ENCODE data around the gene HEPN1.

The HEPN1 gene

GRCh38 chr11:124899383-124900145, 19.5 kb upstream of the HEPN1 start:
- DNase-seq (ENCODE audit: low read depth): no peak

DNA sequence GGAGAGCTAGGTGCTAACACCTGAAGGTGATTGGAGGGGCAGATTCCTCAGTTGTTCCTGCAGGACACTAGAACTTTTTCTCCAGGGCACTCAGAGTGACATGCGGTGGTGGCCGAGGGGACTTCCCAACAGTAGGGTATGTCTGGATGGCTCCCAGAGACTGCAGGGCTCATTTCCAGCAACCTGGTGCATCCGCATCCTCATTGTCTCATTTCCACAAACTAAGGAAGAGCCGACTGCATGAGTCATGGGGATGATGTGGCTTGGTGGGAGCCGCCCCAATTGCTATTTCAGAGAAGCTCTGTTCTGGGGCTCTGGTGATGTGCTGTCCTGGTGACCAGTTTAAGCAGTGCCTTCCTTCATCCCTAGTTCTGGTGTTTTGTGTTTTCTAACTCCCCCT, 18.6 kb upstream of the HEPN1 start:
- peak; percentile 85 for DNase-seq (ENCODE audit: low read depth)

GRCh38 chr11:124902616-124903015, 16.4 kb upstream of the HEPN1 start:
- no peak for DNase-seq (ENCODE audit: low read depth)

- no peak for DNase-seq (ENCODE audit: low read depth)
These were observed 3.3 kb upstream of the HEPN1 start for GRCh38 chr11:124915541-124916369.

- DNase-seq (ENCODE audit: low read depth): no peak
These were observed 2.7 kb upstream of the HEPN1 start for GRCh38 chr11:124916370-124916710.

DNA sequence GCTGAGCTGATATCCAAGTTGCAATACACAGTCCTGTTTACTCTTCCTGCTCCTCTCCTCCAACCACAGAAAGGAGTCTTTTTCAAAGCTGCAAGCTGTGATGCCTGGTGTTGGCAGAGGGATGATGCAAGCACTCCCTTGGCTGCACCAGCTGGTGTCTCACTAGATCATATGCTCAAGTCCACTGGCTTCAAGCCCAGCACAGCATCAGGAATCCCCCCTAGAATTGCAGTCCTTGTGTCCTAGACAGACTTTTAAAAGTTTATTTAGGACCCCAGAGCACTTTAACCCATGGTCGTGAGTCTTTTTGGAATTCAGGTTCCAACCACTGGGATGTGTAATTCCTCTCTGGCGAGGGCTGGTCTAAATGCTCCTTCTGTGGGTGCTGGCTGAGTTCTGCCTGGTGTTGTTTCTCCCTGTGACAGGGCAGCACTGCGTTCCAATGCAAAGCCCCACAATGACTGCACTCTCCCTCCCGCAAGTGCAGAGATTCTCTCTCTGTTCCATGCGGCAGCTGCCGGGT, 1.9 kb upstream of the HEPN1 start:
- DNase-seq (ENCODE audit: low read depth): no peak

- DNase-seq (ENCODE audit: low read depth): no peak
These were observed 848 bp downstream of the HEPN1 start for GRCh38 chr11:124919898-124920297.

DNA sequence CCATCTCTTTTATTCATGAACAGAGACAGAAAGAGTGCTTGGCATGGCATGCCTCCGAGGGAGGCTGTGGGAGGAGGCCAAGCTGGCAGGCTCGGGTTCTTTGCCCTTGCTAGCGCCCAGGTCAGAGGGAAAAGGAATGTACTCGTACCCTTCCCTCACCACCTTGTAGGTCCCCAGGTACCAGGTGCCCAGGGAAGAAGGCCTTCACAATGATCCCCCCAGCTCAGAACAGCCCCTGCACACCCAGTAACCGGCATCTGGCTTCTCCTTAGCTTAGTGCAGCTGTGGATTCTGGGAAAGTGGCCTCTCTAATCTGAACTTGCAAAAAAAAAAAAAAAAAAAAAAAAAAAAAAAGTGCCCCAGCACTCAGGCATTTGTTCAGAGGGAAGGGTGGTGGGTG, 1.3 kb downstream of the HEPN1 start:
- DNase-seq (ENCODE audit: low read depth): no peak

GRCh38 chr11:124920870-124921609, 2.0 kb downstream of the HEPN1 start:
- no peak for DNase-seq (ENCODE audit: low read depth)

DNA sequence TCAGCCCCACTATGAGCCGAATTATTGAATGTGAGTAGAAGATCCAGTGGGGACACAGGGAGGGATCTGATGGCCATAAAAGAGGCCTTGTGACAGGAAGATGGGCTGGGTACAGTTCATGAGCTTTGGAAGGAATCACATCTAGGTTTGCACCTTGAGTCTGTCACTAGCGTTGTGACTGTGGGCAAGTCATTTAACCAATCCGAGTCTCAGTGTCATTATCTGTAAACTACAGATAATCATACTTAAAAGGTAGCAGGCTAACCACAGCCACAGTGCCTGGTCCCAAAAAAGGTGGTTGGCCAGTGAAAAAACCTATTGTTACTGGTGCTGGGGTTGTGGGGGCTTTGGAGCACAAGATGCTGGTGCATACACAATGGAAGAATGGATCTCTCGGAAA, 3.8 kb downstream of the HEPN1 start:
- no peak for DNase-seq (ENCODE audit: low read depth)

DNA sequence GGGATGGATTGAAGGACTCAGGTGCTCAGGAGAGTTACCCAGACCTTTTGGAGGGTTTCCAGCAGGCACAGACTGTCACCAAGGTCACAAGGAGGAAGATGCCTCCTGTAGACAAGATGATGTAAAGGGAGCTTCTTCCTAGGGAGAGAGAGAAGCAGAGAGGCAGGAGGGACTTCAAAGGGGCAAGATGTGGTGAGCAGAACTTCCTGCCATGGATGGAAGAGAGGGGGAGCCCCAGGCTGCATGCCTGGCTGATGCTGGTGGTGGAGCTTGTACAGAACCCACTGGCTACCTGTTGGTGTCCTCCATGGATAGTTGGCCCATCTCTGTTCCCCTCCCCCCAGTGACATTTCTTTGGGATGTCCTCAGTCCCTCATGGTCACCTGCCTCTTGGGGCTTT, 4.2 kb downstream of the HEPN1 start:
- DNase-seq (ENCODE audit: low read depth): no peak

DNA sequence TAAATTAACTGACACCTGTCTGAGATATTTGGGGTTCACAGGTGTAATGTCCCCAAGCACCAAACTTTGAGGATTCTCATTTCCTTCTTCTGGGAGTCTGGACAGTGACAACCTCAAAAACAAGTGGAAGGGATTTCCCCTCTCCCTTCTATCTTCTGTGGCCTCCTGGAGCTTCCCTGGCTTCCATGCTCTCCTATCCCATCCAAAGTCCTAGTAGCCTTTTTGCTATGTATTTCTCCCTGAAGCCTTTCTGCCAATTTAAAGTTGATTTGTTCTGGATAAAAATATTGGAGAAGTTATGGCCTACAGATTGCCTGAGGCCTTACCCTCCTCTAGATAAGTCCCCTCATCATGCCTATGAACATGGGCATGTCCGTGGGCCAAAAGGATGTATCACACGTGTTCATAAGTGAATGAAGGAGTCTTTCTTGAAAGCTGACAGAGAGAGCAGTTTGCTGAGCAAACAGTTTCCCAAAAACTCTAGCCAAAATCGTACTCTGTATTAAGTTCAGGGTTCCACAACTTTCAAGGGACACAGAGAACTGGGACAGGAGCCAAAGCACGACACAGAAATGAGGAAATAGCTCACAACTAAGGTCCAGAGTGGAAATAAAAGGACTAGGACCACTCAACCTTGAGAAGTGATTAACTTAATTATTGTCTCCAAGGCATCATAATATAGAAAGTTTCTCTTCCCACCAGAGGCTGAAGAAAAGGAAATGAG, 10.1 kb downstream of the HEPN1 start:
- no peak for DNase-seq (ENCODE audit: low read depth)

DNA sequence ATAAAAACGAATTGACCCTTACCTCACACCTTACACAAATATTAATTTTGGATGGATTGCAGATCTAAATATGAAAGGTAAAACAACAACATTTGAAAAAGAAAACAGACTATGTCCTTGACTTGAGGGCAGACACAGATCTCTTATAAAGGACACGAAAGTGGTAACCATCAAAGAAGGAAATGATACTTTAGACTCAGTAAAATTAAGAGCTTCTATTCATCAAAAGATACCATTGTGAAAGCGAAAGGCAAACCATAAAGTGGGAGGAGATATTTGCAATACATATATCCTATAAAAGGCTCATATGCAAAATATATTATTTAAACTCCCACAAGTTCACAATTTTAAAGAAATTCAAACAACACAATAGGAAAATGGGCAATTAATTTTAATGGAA, 11.7 kb downstream of the HEPN1 start:
- DNase-seq (ENCODE audit: low read depth): no peak

- peak; percentile 88 for DNase-seq (ENCODE audit: low read depth)
These were observed 16.0 kb downstream of the HEPN1 start for GRCh38 chr11:124934862-124935547.

DNA sequence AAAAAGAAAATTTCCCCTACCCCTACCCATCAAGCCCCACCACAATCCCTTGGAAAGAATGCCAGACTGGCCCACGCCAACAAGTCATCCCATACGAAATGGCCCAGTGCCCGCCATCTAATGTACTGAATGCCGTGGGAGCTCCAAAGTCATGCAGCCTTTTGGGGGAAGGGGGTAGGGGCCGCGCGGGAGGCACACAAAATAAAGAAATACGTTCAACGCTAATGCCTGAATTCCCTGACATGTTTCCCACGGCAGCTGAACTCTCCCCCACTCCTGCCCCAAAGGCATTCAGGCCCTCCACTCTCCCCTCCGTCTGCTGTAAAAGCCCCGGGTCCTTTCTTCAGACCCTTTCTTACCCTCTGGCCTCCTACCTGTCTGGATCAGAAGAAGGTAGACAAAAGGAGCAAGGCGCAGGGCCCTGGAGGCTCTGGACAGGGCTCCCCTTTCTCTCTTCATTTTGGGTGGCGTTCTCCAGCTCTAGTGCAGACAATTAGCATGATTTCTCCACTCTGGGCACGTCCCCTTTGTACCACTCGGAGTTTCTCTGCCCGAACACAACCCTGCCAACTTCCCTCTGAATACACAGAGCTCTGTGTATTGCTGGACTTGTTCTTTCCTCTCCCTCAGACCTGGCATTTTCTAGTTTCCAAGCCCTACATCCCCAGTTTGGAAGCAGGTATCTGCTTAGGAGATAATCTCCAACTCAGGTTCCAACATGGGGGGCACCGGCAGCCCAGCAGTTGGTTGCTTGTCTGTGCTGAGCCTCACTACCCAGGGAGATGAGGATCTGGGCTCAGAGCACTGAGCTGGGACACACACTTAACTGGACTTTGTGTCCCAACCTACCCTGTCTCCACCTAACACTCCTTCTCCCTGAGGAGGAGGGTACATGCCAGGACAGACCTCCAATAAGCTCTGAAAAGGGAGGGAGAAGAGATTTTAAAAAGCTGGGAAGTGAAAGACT, 16.8 kb downstream of the HEPN1 start, which contains the start of gene HEPACAM:
Gene HEPACAM, minus strand, starts transcription at position 500 of the 967 bp plus-strand sequence. Its CDS starts 41 bp downstream, at position 459.
- no peak for DNase-seq (ENCODE audit: low read depth)

- DNase-seq (ENCODE audit: low read depth): no peak
These were observed 18.4 kb downstream of the HEPN1 start for GRCh38 chr11:124937336-124937935.

DNA sequence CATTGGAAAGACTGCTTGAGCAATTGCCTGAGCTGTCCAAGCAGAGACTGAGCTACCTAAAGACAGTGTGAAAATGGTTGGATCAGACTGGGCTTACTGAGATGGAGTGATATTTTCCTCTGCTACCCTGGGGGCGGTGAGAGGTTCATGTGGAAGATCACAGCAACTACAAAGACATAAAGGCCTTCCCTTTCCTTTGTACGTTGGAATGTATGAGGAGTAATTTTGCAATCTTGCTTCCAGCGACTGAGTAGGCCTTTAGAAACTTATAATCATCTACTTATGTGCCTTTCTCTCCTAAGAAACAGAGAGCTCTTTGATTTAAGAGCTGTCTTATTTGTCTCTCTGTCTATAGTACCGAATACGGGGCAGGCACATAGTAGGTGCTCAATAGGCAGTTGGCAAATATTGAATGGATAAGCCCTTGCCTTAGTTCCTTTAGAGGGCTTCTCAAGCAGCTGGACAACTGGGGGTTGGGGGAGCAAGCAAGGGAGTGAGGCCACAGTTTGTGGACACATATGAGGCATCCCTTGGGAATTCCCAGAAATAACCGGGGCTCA, 19.2 kb downstream of the HEPN1 start:
- no peak for DNase-seq (ENCODE audit: low read depth)

- DNase-seq (ENCODE audit: low read depth): no peak
These were observed 19.9 kb downstream of the HEPN1 start for GRCh38 chr11:124938970-124939369.

DNA sequence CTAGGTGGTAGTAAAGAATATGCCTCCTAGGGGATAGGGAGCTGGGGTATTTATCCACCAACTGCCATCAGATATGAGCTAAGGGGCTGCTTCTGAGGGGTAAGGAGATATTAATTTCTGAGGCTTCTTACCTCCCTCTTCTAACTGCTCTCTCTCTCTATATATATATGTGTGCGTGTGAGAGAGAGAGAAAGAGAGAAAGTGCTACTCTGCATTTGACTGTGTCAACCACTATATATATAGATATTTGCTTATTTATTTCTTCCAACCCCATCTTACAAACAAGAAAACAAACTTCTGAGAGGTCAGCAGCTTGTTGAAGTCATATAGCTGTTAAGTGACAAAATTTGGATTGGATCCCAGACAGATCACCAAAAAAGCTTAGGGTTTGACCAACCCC, 22.7 kb downstream of the HEPN1 start:
- no peak for DNase-seq (ENCODE audit: low read depth)

All from HS-5 (cell line).